Panc1 (cell line): Measurements from ENCODE around the gene UBC. TPM values are rescaled to one million over a fixed set of nuclear protein-coding genes. Genes with fewer than 3 reads are reported as not detected.

Experiments used
- ATAC-seq: fragments of 200-7000 bp; cut with Tn5 transposase; 2 replicates; pipeline ENCODE4 v1.9.1; 2020; ENCODE audit warnings: mild to moderate bottlenecking, moderate library complexity
- BruUV-seq: library from RNA; stranded (reverse); fragments of 400-500 nt; replicated peaks from 2 replicates; lab custom pipeline; 2021; lab: Mats Ljungman, UMichigan
- CTCF ChIA-PET: fragments of 300-600 bp; sonication (Branson Sonifier 250); formaldehyde crosslinking; loops from one replicate; lab custom pipeline; 2022; ENCODE audit warnings: antibody characterized with exemption; lab: Charles Lee
- POLR2A ChIA-PET: fragments of 300-600 bp; sonication (Branson Sonifier 250); formaldehyde crosslinking; loops from one replicate; lab custom pipeline; 2022; ENCODE audit warnings: antibody characterized with exemption; lab: Charles Lee
- DNase-seq: peaks from one replicate; pipeline ENCODE4 v3.0.0-alpha.2; 2010; ENCODE audit warnings: low read depth, low spot score
- H3K27ac ChIP-seq: 2 replicates; pipeline ENCODE4 v1.5.1; 2011; ENCODE audit warnings: mild to moderate bottlenecking, low read length, inconsistent platforms
- H3K27me3 ChIP-seq: fragments of 200-500 bp; sonication (Bioruptor generic); 2 replicates; pipeline ENCODE4 v1.6.0; 2014; ENCODE audit warnings: low read length, inconsistent platforms; ENCODE audit not compliant: control insufficient read depth, insufficient read depth
- H3K36me3 ChIP-seq: fragments of 200-500 bp; sonication (Bioruptor generic); 2 replicates; pipeline ENCODE4 v1.5.1; 2014; ENCODE audit warnings: inconsistent platforms, mild to moderate bottlenecking, low read length, moderate library complexity; ENCODE audit not compliant: control insufficient read depth, insufficient read depth
- H3K4me1 ChIP-seq: 2 replicates; pipeline ENCODE4 v1.5.1; 2011; ENCODE audit warnings: inconsistent platforms, mild to moderate bottlenecking, low read length, moderate library complexity; ENCODE audit not compliant: control insufficient read depth, insufficient read depth
- H3K4me3 ChIP-seq, 2 experiments: 2 replicates each; pipeline ENCODE4 v1.5.1; 2011 to 2012; ENCODE audit warnings: low read depth in 2 of 2, low read length in 2 of 2, mild to moderate bottlenecking in 2 of 2, inconsistent platforms in 1 of 2, moderate library complexity in 1 of 2
- H3K9me3 ChIP-seq: fragments of 200-500 bp; sonication (Bioruptor generic); 2 replicates; pipeline ENCODE4 v1.5.1; 2014; ENCODE audit warnings: low read depth, mild to moderate bottlenecking, inconsistent platforms, low read length, moderate library complexity; ENCODE audit not compliant: control insufficient read depth, insufficient read depth
- CTCF ChIP-seq: fragments of 450-650 bp; IDR thresholded peaks from 2 replicates; pipeline ENCODE4 v1.5.1; 2017; ENCODE audit warnings: mild to moderate bottlenecking
- POLR2AphosphoS5 ChIP-seq: IDR thresholded peaks from 2 replicates; pipeline ENCODE4 v1.6.1; 2012; ENCODE audit warnings: mild to moderate bottlenecking, low read depth, low read length, moderate library complexity
- REST ChIP-seq, 2 experiments: IDR thresholded peaks; 2 replicates each; pipeline ENCODE4 v1.6.1; 2011 to 2012; ENCODE audit warnings: low read depth in 2 of 2, control low read depth in 1 of 2, low read length in 1 of 2, mild to moderate bottlenecking in 1 of 2, moderate library complexity in 1 of 2; ENCODE audit not compliant: insufficient read depth in 1 of 2
- SIN3A ChIP-seq: IDR thresholded peaks from 2 replicates; pipeline ENCODE4 v1.6.1; 2012; ENCODE audit warnings: low read depth, mild to moderate bottlenecking, low read length, moderate library complexity, borderline replicate concordance; ENCODE audit not compliant: insufficient read depth
- in situ Hi-C: cut with HindIII; loops from 2 replicates; pipeline ENCODE4 v1.10.0; 2016; ENCODE audit warnings: low sequenced_read_pairs, low pct_unique_long_range_greater_than_20kb
- intact Hi-C: fragments of 100-400 bp; cut with micrococcal nuclease; formaldehyde crosslinking; loops from one replicate; pipeline ENCODE4 v1.10.0; 2022; ENCODE audit not compliant: unreplicated experiment
- total RNA-seq: library from RNA; stranded (reverse); gene quantifications from one replicate; pipeline ENCODE4 v1.2.1, GENCODE V29; 2021; ENCODE audit not compliant: unreplicated experiment

UBC gene
- total RNA-seq, 1 experiment from 2014 or later, result 1,725 TPM

- Histone ChIP-seq H3K27me3 (no peaks in the 10 kb centered on the region), H3K4me3 (peak overlapping the region in 1 of 2 experiments; percentile 15; a peak in 2 of 4 replicates), H3K27ac (peak overlapping the region; percentile 48; the same call in 1 of the 2 replicates), H3K4me1 (peaks cover 17% of the 10 kb centered on the region; the same call in 1 of the 2 replicates), H3K36me3 (no peaks in the 10 kb centered on the region), H3K9me3 (no peaks in the 10 kb centered on the region)
- ATAC-seq (no peak), DNase-seq (no peak)
- POLR2A ChIA-PET, result no interaction called here
- CTCF ChIA-PET, result interaction anchor here (0.7 kb wide), 1 partner anchor 50 kb away, joined by 3 read pairs; no protein-coding TSS in a partner anchor
- in situ Hi-C loops (no loop called here), intact Hi-C loops (no loop called here)
- TF ChIP-seq POLR2AphosphoS5 (no peak), REST (IDR thresholded peaks at IDR 0.05; ENCODE audit: insufficient read depth in 1 of 2, low read depth in 2 of 2, low read length in 1 of 2) (no peak), SIN3A (no peak)
- no TSS peak for BruUV-seq
Observed at GRCh38 chr12:124898923-124899294, 15.5 kb downstream of the UBC start.

- H3K27ac ChIP-seq, result peak overlapping the region; percentile 60; the same call in 1 of the 2 replicates
- intact Hi-C loops, result no loop called here
Observed at GRCh38 chr12:124898200-124898922, 16.1 kb downstream of the UBC start.

More at GRCh38 chr12:124898200-124898922, 16.1 kb downstream of the UBC start:
- Histone ChIP-seq H3K4me1 (peaks cover 17% of the 10 kb centered on the region; the same call in 1 of the 2 replicates), H3K9me3 (no peaks in the 10 kb centered on the region), H3K4me3 (peak overlapping the region in 1 of 2 experiments; percentile 15; a peak in 2 of 4 replicates), H3K27me3 (no peaks in the 10 kb centered on the region), H3K36me3 (no peaks in the 10 kb centered on the region)
- POLR2A ChIA-PET, result interaction anchor here (0.6 kb wide), 1 partner anchor 57 kb away, joined by 3 read pairs; no protein-coding TSS in a partner anchor
- CTCF ChIA-PET, result interaction anchor here (0.6 kb wide), 1 partner anchor 56 kb away, joined by 3 read pairs; no protein-coding TSS in a partner anchor
- no TSS peak for BruUV-seq
- in situ Hi-C loops, result no loop called here
- TF ChIP-seq CTCF (peak; percentile 95), SIN3A (no peak), POLR2AphosphoS5 (no peak; the same call in 1 of the 2 replicates)
- ATAC-seq (peak; percentile 94), DNase-seq (no peak)
